ENCODE measurements around the gene TMEM204.

TMEM204 gene

DNA sequence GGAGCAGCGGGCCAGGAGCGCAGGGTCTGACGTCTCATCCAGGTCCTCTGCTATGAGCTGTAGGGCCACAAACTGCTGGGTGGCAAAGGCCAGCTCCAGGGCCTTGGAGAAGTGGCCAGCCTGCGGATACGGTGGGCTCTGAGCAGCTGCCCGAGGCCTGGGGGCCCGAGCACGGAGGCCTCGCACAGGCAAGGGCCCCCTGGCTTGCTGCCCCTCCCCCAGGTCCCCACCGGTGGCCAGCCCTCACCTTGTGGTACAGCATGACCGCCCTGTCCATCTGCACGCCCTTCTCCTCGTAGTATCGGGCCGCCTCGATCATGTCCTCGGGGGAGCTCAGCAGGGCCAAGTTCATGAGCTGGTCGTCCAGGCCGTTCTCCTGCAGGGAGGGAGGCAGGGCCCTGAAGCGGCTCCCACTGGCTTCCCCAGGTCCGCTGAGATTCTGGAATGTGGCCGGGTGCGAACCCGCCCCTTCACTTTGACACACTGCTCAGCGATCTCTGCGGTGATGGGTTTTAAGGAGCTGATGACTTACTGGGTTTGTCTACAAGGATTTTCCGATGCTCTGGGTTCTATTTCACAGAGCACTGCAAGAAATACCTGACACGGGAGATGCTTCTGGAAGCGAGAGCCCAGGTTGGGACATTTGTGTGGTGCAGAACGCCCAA lies 9.8 kb upstream of the TMEM204 start:
- no peak for DNase-seq

GRCh38 chr16:1524366-1524765 lies 9.1 kb upstream of the TMEM204 start:
- no peak for DNase-seq

- peak; percentile 55 for DNase-seq
Measured at GRCh38 chr16:1525871-1526607, 7.4 kb upstream of the TMEM204 start.

GRCh38 chr16:1526608-1527555 lies 6.6 kb upstream of the TMEM204 start:
- peak; percentile 49 for DNase-seq

- DNase-seq: no peak
Measured at GRCh38 chr16:1527836-1528811, 5.3 kb upstream of the TMEM204 start.

DNA sequence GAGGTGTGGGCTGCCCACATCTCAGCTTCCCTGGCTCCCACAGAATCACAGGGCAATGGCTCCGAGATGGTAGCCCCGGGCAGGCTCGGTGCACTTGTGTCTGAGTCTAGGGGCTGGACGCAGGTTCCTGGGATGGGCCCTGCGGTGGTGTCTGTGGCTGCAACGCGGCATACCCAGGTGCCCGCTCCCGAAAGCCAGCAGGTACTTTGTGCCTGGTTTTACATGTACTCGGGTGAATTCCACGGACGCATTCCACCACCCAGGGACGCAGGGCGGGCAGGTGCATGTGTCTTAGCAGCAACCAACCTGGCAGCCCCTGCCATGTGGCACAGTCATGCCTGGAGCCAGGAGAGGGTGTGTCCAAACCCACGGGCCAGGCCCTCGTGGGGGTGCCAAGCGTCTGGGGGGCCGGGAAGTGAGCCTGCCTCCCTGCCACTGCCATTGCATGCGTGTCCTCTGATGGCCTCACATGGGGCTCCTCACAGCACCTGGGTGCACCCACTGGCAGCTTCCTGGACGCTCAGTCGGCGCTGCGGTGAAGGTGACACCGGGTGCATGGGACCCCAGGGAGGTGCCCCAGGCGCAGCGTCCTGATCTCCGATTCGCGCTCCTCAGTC lies 4.4 kb upstream of the TMEM204 start:
- DNase-seq: no peak

GRCh38 chr16:1530349-1530882 lies 3.0 kb upstream of the TMEM204 start:
- DNase-seq: no peak

- DNase-seq: no peak
Measured at GRCh38 chr16:1530883-1531637, 2.4 kb upstream of the TMEM204 start.

GRCh38 chr16:1531638-1531910 lies 1.9 kb upstream of the TMEM204 start:
- no peak for DNase-seq

GRCh38 chr16:1532081-1532760 lies 1.2 kb upstream of the TMEM204 start:
- no peak for DNase-seq

GRCh38 chr16:1532771-1533170 lies 695 bp upstream of the TMEM204 start:
- no peak for DNase-seq

- DNase-seq: peak; percentile 31
Measured at GRCh38 chr16:1534021-1535020, 855 bp downstream of the TMEM204 start.

DNA sequence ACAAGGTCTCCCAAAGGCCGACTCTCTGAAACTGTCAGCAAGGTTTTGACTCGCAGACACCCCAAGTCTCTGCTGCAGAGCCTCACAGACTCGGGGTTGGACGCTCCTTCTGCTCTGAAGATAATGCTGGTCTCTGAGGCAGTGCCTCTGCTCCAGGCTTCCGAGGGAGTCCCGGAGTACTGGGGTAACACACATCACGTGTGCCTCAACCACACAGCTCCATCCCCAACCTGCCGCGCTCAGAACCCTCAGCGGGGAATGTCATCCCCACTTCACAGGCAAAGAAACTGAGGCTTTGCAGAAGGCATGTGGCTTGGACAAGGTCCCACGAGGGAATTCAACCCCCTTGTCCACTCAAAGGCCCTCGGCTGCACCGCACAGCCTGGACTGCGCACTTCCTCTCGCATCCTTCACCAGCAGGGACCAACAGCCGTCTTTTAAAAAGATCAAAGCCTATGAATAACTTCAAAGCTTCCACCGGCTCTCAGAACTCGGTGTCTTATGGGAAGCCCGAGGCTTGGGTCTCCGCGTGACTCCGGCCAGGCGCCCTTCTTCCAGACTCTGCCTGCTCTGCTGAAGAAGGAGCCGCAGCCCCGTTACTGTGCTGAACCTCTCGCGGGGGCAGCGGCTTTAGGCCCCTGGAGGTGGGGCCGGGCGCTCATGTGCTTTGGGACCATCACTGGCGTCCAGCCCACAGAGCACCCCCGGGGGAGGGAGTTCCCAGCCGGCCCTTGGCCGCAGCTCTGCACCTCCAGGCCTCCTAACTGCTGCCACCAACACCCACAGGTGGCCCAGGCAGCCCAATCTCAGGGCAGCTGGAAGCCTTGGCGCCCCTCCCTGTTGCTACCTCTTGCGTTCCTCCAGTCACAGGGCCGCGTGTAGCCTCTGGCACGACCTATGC lies 2.2 kb downstream of the TMEM204 start:
- peak; percentile 48 for DNase-seq

DNA sequence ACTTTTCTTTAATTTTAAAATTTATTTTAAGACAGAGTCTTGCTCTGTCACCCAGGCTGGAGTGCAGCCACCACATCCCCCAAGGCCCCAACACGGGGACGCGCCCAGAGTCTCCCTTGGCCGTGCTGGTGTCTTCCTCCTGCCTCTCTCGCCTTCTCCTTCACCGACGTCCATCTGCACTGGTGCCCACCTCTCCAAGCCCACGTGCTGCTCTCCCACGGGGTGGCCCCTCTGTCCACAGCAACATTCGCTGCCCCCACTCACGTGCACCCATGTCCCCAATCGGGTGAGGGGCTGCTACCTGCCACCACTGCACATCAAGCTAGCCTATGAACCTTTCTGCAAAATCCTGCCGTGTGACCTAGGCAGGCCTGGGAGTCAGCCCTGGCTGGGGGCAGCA lies 3.1 kb downstream of the TMEM204 start:
- no peak for DNase-seq

DNA sequence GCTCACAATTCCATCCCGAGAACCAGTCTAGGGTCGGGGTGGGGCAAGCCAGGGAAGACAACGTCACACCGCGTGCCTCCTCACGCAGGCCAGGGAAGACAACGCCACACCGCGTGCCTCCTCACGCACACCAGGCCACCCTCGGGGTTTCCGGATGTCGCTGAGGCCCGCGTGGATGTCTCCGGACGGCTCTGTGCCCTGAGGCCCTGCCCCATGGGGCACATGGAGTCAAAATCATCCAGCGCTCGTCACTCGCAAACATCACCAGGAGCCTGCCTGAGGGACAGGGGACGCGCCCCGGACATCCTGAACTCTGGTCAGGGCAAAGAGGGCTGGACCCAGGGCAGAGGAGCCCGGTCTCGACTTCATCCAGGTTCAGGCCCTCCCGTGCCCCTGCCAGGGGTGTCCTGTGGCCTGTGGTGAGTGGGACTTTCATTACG lies 3.7 kb downstream of the TMEM204 start:
- DNase-seq: no peak

DNA sequence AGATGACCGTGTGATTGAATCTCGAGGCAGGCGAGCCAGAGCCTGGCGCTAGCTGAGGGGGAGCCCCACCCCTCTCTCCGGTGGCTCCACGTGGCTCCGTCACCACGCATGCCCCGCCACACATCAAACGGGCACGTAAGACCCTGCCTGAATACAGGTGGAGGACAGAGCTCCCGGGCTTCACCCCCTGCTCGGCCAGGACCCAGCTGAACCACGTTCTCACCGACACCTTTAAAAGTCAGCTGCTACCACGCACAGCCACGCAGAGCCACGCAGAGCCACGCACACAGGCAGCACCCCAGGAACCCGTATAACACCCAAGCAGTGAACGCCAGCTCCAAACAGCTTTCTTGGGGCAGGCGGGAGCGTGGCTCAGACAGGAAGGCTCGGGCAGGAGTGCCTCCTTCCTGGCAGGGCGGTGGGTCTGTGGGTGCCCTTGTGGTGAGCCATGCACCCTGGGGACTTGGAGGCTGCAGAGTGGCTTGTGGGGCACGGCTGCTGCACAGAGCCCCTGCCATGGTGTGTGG lies 4.4 kb downstream of the TMEM204 start:
- DNase-seq: peak; percentile 45

DNA sequence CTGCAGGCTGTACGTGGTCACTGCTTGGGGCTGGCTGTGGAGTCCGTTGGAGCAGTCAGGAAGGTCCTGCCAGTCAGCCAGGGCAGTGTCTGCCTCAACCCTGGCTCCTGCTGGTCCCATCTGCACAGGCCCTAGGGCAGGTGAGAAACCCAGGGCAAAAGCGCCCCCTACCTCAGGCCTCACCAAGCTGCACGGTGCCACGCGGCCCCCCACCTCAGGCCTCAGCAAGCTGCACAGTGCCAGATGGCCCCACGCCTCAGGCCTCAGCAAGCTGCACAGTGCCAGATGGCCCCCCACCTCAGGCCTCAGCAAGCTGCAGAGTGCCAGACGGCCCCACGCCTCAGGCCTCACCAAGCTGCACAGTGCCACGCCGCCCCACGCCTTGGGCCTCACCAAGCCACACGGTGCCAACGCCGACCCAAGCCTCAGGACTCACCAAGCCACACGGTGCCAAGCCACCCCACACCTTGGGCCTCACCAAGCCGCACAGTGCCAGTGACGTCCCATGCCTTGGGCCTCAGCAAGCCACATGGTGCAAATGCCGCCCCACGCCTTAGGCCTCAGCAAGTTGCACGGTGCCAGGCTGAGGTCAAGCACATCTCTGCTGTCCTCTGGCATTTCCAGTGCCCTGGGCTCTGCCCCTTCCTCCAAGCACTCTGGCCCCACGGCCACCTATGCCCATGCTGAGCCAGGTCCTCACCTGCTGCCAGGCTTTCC lies 5.5 kb downstream of the TMEM204 start:
- DNase-seq: peak; percentile 52

Measured in activated T-cell treated with anti-CD3 and anti-CD28 coated beads, Interleukin-2, amount 50 U/mL, for 1 hour (primary cell).